Chondrocyte (in vitro differentiated cells): ENCODE data around the gene SERGEF. TPM values are rescaled to one million over a fixed set of nuclear protein-coding genes. Genes with fewer than 3 reads are reported as not detected.
A peak's percentile ranks its signal among the peaks of the same experiment; 100 is the strongest.

ENCODE experiments used
- DNase-seq: peaks from one replicate; pipeline ENCODE4 v3.0.0; 2021; ENCODE audit warnings: mixed read lengths, low spot score
- H3K27ac Mint-ChIP-seq: one replicate; pipeline ENCODE4 v1.8.0; 2021; ENCODE audit warnings: mild to moderate bottlenecking, moderate library complexity, mixed read lengths; ENCODE audit not compliant: unreplicated experiment
- H3K27me3 Mint-ChIP-seq: 2 replicates; pipeline ENCODE4 v1.8.0; 2021; ENCODE audit warnings: low read depth, mixed read lengths
- H3K36me3 Mint-ChIP-seq: 2 replicates; pipeline ENCODE4 v1.8.0; 2021; ENCODE audit warnings: low read depth, mixed read lengths
- H3K4me1 Mint-ChIP-seq: 2 replicates; pipeline ENCODE4 v1.8.0; 2021; ENCODE audit warnings: low read depth, mild to moderate bottlenecking, mixed read lengths
- H3K4me3 Mint-ChIP-seq: one replicate; pipeline ENCODE4 v1.8.0; 2021; ENCODE audit warnings: mild to moderate bottlenecking, moderate library complexity, mixed read lengths; ENCODE audit not compliant: unreplicated experiment
- H3K9me3 Mint-ChIP-seq: 2 replicates; pipeline ENCODE4 v1.8.0; 2021; ENCODE audit warnings: low read depth, mixed read lengths
- total RNA-seq: library from RNA; stranded (reverse); gene quantifications from 3 replicates; pipeline ENCODE4 v1.2.1, GENCODE V29; 2021
- TF ChIP-seq, protein P1 (sequence below): fragments of 200-600 bp; sonication (generic); IDR thresholded peaks from 2 replicates; pipeline ENCODE4 v1.5.0; 2021; ENCODE audit warnings: antibody characterized with exemption, mild to moderate bottlenecking, moderate library complexity

SERGEF gene
- total RNA-seq, 1 donor from 2014 or later = 37.6 TPM

DNA sequence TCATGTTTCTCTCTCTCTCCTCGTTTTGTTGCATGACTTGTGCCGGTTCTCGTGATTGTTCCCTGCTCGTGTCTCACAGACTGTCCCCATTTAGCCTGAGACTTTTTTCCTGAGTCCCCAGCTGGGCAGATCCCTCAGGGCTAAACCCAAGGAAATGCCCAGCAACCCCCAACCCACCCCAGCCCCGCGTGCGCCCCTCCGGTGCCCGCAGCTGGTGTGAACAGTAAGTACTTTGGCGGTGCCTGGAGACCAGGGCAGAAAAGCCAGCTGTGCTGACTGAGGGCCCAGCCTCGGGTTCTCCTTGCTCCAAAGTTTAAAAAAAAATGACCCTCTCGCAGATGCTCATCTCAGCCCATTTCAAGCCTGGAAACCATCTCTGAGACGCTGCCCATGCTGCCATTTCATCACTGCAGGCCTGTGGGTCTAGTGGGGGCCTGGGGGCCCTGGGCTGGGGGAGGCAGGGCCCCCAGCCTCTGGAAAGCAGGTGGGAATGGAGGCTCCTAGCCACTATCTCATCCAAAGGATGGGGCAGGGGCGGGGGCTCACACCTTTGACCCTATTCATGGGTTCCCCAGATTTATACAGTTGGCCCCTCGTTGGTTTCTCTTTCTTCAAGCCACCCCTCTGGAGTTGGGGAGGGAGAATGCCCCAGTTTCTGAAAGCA is 236.5 kb downstream of the SERGEF start:
- no peak for DNase-seq
- TF ChIP-seq, protein P1, sequence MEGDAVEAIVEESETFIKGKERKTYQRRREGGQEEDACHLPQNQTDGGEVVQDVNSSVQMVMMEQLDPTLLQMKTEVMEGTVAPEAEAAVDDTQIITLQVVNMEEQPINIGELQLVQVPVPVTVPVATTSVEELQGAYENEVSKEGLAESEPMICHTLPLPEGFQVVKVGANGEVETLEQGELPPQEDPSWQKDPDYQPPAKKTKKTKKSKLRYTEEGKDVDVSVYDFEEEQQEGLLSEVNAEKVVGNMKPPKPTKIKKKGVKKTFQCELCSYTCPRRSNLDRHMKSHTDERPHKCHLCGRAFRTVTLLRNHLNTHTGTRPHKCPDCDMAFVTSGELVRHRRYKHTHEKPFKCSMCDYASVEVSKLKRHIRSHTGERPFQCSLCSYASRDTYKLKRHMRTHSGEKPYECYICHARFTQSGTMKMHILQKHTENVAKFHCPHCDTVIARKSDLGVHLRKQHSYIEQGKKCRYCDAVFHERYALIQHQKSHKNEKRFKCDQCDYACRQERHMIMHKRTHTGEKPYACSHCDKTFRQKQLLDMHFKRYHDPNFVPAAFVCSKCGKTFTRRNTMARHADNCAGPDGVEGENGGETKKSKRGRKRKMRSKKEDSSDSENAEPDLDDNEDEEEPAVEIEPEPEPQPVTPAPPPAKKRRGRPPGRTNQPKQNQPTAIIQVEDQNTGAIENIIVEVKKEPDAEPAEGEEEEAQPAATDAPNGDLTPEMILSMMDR = no peak
- H3K4me1 Mint-ChIP-seq = no peaks in the 10 kb centered on the region
- H3K36me3 Mint-ChIP-seq = peaks cover 3% of the 10 kb centered on the region
- no peaks in the 10 kb centered on the region for H3K9me3 Mint-ChIP-seq
- H3K27me3 Mint-ChIP-seq = peaks cover 3% of the 10 kb centered on the region
- no peak overlapping the region for H3K4me3 Mint-ChIP-seq
- H3K27ac Mint-ChIP-seq = no peak overlapping the region

DNA sequence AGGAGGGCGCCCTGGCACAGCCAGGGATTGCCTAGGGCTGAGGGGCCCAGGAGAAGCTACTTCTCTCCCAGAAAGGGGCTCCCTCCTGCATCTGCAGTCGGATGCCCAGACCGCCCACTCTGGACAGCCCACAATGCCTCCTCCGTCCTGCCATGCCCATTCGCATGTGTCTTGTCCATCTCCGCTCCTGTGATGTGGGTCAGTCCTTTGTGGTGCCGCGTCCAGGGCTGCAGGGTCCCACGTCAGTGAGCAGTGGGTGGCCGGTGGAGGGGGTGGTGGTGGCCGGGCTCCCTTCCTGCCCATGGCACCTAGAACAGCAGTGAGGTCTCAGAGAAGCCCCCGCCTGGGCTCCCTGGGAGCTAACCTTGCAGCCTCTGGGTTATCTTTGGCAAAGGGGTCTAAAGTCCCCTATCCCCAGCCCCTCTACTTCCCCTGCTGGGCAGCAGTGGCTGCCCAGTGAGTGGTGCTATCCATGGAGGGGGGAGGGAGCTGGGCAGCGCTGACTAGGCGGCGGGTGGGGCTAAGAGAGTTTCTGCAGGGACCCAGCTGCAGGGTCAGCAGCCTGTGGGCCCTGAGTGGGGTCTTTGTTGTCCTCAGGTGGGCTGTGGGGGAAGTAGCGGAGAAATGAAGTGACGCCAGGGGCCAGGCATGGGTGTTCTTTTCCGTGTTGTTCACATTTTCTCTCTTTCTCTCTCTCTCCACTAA is 237.2 kb downstream of the SERGEF start:
- peak; percentile 56 for DNase-seq
- Mint-ChIP-seq H3K27ac (no peak overlapping the region), H3K36me3 (peaks cover 3% of the 10 kb centered on the region), H3K27me3 (peaks cover 3% of the 10 kb centered on the region), H3K4me3 (no peak overlapping the region), H3K4me1 (no peaks in the 10 kb centered on the region), H3K9me3 (no peaks in the 10 kb centered on the region)
- TF ChIP-seq, protein P1 = no peak

DNA sequence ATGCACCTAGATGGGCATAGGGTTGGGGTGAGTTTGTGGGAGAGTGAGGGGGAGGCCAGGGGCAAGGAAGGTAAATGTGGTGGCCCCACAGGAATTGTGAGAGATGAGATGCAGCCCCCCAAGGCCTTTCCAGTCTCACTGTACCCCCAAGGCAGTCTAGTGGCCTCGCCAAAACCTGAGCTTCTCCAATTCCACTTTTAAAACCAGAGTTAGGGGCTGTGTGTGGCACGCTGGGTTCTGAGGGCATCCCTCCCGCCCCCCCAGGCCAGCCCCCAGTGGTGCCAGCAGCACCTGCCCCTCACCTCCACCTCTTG is 237.9 kb downstream of the SERGEF start:
- peaks cover 3% of the 10 kb centered on the region for H3K36me3 Mint-ChIP-seq
- H3K4me1 Mint-ChIP-seq = no peaks in the 10 kb centered on the region
- no peak for DNase-seq
- TF ChIP-seq, protein P1 = no peak
- H3K9me3 Mint-ChIP-seq = no peaks in the 10 kb centered on the region
- H3K27ac Mint-ChIP-seq = no peak overlapping the region
- peaks cover 3% of the 10 kb centered on the region for H3K27me3 Mint-ChIP-seq
- H3K4me3 Mint-ChIP-seq = no peak overlapping the region

DNA sequence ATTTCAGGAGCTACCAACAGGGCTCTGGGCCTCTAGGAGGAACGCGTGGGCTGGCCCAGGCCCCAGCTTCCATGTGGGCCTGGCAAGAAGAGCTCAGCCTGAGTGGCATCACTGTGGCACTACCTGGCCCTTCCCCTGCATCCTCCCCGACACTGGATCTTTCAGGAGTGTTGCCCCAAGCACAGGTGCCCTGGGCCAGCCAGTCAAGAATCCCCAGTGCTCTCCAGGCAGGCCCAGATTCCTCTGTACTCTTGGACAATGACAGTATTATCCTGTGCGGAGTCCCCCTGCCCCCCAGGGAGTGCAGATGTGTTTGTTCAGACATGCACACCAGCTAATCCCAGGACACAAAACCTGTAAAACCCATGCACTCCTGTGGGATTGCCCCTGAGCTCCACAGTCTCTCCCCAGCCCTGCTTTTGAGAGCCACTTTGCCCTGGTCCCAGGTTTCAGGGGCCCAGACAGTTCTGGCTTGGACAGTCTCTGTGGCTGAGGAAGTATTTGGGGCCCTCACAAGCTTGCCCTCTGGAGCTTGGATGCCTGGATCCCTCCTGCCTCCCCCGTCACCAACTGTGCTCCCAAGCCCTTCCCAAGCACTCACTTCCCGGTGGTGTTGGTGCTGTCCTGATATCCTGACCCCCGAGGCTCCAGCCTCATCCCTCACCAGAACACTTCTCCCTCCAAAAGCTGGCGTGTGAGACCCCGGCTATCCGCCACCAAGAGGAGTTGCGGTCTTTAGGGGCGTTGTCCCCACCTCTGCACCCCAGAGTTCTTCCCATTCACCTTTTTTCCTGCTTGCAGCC is 238.4 kb downstream of the SERGEF start:
- TF ChIP-seq, protein P1 = no peak
- peak; percentile 59 for DNase-seq
- Mint-ChIP-seq H3K4me1 (no peaks in the 10 kb centered on the region), H3K36me3 (peaks cover 3% of the 10 kb centered on the region), H3K27ac (no peak overlapping the region), H3K4me3 (no peak overlapping the region), H3K27me3 (peaks cover 3% of the 10 kb centered on the region), H3K9me3 (no peaks in the 10 kb centered on the region)

DNA sequence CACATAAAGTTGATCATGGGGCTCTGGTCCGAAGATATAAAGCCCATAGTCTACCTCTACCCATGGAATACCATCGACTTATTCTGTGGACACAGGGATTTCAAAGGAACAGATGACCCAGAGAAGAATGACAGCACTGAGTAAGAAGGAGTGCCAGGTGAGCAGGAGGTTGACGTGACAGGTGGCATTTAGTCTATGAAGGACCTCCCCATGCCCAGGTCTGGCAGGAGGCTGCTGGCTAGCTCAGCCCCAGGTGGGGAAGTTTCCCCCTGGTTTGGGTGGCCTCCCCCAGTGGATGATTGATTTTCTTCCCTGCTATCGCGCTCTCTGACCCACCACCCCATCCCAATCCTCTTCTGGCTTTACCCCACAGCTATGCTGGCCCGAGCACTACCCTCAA is 239.2 kb downstream of the SERGEF start:
- peaks cover 3% of the 10 kb centered on the region for H3K36me3 Mint-ChIP-seq
- TF ChIP-seq, protein P1 = no peak
- peaks cover 3% of the 10 kb centered on the region for H3K27me3 Mint-ChIP-seq
- H3K27ac Mint-ChIP-seq = no peak overlapping the region
- no peak for DNase-seq
- no peaks in the 10 kb centered on the region for H3K9me3 Mint-ChIP-seq
- H3K4me1 Mint-ChIP-seq = no peaks in the 10 kb centered on the region
- H3K4me3 Mint-ChIP-seq = no peak overlapping the region
